GM18873 (cell line): ENCODE measurements around the gene IGFBP2.

Experiments used
- ATAC-seq: cut with Tn5 transposase; IDR thresholded peaks from one replicate; pipeline ENCODE4 v1.9.1; 2021; ENCODE audit warnings: mild to moderate bottlenecking, moderate library complexity, moderate number of reproducible peaks; ENCODE audit not compliant: unreplicated experiment, low FRiP score

IGFBP2 gene

DNA sequence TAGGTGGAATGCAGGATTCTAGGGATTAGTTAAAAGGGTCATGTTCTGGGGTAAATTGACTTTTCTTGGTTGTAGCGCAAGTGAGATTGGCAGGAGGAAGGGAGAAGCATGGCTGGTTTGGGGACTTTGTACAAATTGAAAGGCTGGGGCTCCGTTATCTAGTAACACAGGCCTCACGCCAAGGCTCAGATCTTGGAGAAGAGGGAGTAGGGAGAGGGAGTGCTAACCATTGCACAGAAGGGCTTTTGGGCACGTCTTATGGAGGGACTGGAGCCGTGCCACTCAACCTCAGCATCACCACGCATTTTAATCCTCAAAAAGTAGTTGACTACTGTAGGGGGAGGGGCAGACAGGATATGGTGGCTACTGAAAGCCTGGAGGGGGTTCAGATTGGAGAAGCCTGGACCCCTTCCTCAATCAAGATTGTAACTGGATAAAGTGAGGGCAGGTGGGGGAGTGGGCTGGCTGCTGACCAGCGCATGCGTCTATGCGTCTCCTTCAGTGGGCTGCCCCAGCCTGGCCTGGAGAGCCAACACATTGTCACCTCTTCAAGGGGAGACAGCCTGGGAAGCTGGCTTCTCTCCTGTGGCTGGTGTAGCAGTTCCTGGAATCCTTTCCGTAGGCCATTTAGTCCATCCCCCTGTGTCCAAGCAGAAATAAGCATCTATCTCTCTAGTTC lies 47.9 kb downstream of the IGFBP2 start:
- ATAC-seq: no peak

DNA sequence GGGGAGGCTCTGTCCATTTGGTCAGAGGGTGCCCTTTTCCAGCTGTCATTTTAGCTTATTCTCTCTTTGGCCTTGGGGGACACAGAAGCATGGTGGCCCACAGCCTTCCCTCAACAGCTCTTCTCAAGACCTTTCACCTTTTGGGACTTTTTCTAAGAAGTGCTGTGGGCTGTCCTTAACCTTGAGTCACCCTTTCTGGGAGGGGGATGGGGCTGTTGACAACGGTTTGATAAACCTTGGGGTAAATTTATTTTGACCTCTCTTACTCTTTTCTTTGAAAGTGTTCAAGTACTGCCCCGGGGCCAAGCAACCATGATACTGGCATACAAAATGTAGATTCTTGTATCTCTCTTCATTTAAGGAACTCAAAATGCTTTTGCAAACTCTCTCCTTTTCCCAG lies 48.5 kb downstream of the IGFBP2 start:
- ATAC-seq: no peak

- no peak for ATAC-seq
Observed at GRCh38 chr2:216683846-216684245, 50.6 kb downstream of the IGFBP2 start.

DNA sequence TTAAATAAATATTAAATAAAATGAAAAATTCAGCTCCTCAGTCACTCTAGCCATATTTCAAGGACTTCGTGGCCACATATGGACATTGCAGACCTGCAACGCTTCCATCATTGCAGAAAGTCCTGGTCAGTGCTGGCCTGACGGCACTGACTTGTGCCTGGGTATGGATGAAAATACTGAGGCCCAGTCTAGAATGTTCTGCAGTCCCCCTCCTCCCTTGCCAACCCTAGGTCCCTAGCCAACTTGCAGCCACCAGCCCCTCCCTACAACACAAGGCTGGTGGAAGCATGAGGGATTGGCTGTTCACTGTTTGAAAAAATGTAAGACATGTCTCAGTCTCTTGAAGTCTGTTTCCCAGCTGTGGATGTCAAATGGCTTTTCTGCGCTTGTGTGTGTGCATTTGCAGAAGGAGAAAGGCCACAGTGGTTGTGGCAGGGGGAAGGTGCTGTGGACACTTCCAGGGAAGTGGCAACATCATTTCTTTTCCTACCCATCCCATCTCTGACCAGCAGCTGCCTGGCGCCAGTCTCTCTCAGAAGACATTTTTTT lies 52.2 kb downstream of the IGFBP2 start:
- no peak for ATAC-seq

- ATAC-seq: no peak
Observed at GRCh38 chr2:216687111-216687510, 53.9 kb downstream of the IGFBP2 start.

GRCh38 chr2:216687646-216688045 lies 54.4 kb downstream of the IGFBP2 start:
- no peak for ATAC-seq

DNA sequence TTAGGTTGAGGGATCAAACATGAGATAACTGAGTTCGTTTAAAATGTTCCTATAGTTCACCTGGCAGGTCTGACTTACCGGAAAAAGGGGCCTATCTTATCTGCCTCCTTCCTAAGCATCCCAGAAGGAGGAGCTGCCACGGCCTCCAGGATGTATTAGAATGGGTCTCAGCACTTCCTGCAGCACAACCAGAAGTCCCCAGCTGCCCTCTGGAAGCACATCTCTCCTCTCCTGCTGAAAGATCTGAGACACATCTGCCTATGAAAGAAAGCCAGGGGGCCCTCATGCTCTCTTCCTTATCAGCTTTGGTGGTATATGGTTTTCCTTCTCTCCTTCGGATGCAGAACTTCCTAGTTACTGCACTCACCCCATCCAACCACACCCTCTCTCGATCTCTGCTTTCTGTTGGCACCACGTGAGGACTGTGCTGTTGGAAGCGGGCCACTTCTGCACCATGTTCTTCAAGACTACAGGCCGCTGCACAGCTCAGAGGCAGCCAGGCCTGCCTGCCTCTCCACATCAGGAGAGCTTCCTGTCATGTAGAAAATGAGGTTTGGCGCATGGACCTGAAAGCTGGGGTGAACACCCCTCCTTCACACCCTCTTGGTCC lies 55.6 kb downstream of the IGFBP2 start:
- no peak for ATAC-seq

DNA sequence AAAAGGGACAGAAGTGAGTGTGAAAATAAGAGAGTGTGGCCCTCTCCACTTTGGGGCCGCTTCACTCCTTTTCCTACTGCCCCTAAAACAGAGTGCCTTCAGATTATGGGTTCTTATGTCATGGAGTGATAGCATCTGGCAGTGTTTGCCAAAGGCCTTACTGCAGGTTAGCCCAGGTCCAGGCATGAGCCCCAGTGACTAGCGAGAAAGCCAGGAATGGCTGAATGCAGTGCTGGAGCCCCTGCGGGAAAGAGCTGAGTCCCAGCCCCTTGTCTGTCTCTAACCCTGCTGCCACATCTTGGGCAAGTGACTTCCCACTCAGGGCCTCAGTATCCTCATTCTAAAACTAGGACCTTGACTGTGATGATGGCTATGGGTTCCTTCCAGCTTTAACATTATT lies 56.2 kb downstream of the IGFBP2 start:
- ATAC-seq: no peak

DNA sequence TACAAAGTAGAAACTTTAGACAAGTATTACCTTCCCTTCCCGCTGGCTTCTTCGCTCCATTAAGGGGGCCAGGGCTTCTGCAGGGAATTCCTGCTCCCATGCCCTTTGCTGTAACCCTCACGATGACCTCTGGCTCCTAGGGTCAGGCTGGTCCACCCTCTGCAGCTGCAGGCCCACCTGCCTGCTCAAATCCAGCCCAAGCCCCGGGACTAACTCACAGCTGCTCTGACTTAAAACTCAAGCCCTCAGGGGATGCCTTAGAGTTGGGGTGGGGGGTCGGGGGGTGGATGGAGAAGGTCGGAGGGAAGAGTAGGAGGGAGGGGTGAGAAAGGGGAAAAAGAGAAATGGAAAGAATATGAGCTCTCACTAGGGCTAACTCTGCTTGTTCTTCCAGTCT lies 57.2 kb downstream of the IGFBP2 start:
- no peak for ATAC-seq

GRCh38 chr2:216690853-216691741 lies 57.9 kb downstream of the IGFBP2 start:
- no peak for ATAC-seq

DNA sequence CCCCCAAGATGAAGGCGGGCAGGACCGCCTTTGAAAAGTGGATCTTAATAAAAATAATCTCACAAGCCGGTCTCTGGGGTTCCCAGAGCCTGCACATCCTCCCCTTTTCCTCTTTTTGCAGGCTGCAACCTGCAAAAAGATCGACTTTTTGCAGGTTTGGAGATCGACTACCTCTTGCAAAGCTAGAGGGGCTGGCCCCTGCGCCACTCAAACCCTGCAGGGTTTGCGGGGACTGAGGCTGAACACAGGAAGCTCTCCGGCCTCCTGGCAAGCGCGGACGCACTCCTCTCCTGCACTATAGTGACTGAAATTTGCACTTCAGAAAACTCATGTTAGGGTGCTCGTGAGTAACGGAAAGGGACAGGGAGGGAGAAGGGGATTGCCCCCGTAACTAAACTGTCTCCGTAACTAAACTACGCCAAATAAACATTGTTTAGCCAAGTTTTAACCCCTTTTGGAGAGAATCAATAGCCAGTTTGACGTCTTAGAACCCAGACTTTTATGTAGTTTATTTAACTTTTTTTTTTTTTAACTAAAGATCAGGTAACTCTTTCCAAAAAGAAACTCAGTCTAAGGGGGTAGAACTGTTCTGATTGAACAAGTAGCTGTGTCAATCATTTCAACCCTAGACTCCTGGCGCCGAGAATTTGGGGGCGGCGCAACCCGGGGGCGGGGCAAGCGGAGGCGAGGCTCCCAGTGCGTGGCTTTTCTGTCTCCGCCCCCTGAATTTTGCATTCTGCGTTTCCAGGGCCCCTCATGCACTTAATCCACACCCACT lies 59.6 kb downstream of the IGFBP2 start:
- peak; percentile 52 for ATAC-seq

DNA sequence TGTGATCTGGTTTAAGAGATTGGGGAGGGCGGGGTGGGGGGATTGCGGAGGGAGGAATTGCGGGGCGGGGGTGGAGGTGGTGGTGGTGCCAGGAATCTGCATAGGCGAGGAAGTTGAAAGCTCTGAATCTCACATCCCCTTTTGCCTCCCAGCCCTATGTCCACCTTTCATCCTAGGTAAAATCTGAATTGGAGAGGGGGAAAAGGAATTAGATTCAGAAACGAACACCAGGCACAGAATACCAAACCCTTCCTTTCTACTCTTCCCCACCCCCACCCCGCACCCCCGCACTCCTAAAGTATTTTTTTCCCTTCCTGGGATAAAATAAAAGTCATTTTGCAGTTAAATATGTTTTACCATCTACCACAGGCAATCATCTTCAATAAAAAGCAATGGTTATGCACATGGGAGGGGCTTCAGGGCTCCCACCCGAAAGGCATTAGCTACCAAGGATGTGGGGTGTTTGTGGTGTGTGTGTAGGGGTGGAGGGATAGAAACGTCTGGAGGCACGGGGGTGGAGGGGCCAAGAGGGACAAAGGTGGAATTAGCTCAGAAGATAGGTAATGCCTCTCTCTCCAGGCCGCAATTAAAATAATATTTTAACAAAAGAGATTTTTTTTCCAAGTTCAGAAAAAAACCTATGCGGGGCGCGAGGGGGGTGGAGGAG lies 60.3 kb downstream of the IGFBP2 start:
- ATAC-seq: no peak

GRCh38 chr2:216694082-216694825 lies 61.0 kb downstream of the IGFBP2 start:
- ATAC-seq: no peak

GRCh38 chr2:216694826-216695217 lies 61.6 kb downstream of the IGFBP2 start:
- ATAC-seq: no peak

GRCh38 chr2:216695401-216695821 lies 62.2 kb downstream of the IGFBP2 start, which contains the start of gene IGFBP5:
IGFBP5 (minus strand) TSS chr2:216695549; CDS start chr2:216694775, 774 bp downstream.
- no peak for ATAC-seq

GRCh38 chr2:216696321-216696720 lies 63.1 kb downstream of the IGFBP2 start:
- ATAC-seq: no peak

GRCh38 chr2:216696751-216697560 lies 63.7 kb downstream of the IGFBP2 start:
- ATAC-seq: no peak

- no peak for ATAC-seq
Observed at GRCh38 chr2:216698293-216698692, 65.1 kb downstream of the IGFBP2 start.
